H9 (cell line): ENCODE data around the gene CUBN. TPM values are rescaled to one million over a fixed set of nuclear protein-coding genes. Genes with fewer than 3 reads are reported as not detected.

Experiments used
- DNase-seq: peaks from one replicate; pipeline ENCODE4 v3.0.0-alpha.2; 2017
- H2AFZ ChIP-seq: one replicate; pipeline ENCODE4 v1.6.1; 2013; ENCODE audit warnings: mild to moderate bottlenecking, low read length, control low read depth, moderate library complexity
- H2AK5ac ChIP-seq: 2 replicates; pipeline ENCODE4 v1.6.1; 2013; ENCODE audit warnings: low read length, control low read depth, mixed read lengths; ENCODE audit not compliant: insufficient read length
- H2BK120ac ChIP-seq: one replicate; pipeline ENCODE4 v1.6.1; 2013; ENCODE audit warnings: low read depth, mild to moderate bottlenecking, low read length, control low read depth, inconsistent platforms; ENCODE audit not compliant: poor library complexity, severe bottlenecking
- H2BK12ac ChIP-seq: 2 replicates; pipeline ENCODE4 v1.6.1; 2013; ENCODE audit warnings: low read length, control low read depth, mixed read lengths, low read depth; ENCODE audit not compliant: insufficient read length
- H2BK15ac ChIP-seq: 2 replicates; pipeline ENCODE4 v1.6.1; 2013; ENCODE audit warnings: low read depth, low read length, control low read depth
- H2BK20ac ChIP-seq: one replicate; pipeline ENCODE4 v1.6.1; 2013; ENCODE audit warnings: low read depth, mild to moderate bottlenecking, low read length, control low read depth, inconsistent platforms; ENCODE audit not compliant: poor library complexity, severe bottlenecking
- H2BK5ac ChIP-seq: 2 replicates; pipeline ENCODE4 v1.6.1; 2013; ENCODE audit warnings: low read length, control low read depth, mixed read lengths; ENCODE audit not compliant: insufficient read length
- H3K14ac ChIP-seq: 2 replicates; pipeline ENCODE4 v1.6.1; 2013; ENCODE audit warnings: low read length, control low read depth; ENCODE audit not compliant: insufficient read depth
- H3K18ac ChIP-seq: 2 replicates; pipeline ENCODE4 v1.6.1; 2013; ENCODE audit warnings: low read depth, mild to moderate bottlenecking, mixed read lengths, low read length, control low read depth; ENCODE audit not compliant: insufficient read length
- H3K23ac ChIP-seq: 2 replicates; pipeline ENCODE4 v1.6.1; 2013; ENCODE audit warnings: low read length, control low read depth, mixed read lengths, low read depth; ENCODE audit not compliant: insufficient read length
- H3K23me2 ChIP-seq: 2 replicates; pipeline ENCODE4 v1.6.1; 2013; ENCODE audit warnings: low read depth, mild to moderate bottlenecking, mixed read lengths, low read length, control low read depth; ENCODE audit not compliant: insufficient read length, poor library complexity, severe bottlenecking
- H3K27ac ChIP-seq: 2 replicates; pipeline ENCODE4 v1.5.1; 2013; ENCODE audit warnings: low read length, control low read depth, mixed read lengths, low read depth; ENCODE audit not compliant: insufficient read length
- H3K27me3 ChIP-seq: 2 replicates; pipeline ENCODE4 v1.6.1; 2013; ENCODE audit warnings: low read length, control low read depth, inconsistent platforms; ENCODE audit not compliant: insufficient read depth
- H3K4ac ChIP-seq: 2 replicates; pipeline ENCODE4 v1.6.1; 2013; ENCODE audit warnings: low read depth, mild to moderate bottlenecking, control low read depth, inconsistent platforms, low read length, moderate library complexity
- H3K4me1 ChIP-seq: 2 replicates; pipeline ENCODE4 v1.6.1; 2013; ENCODE audit warnings: low read length, control low read depth, inconsistent platforms; ENCODE audit not compliant: insufficient read depth
- H3K4me2 ChIP-seq: 2 replicates; pipeline ENCODE4 v1.6.1; 2013; ENCODE audit warnings: low read length, control low read depth, mixed read lengths; ENCODE audit not compliant: insufficient read length, insufficient read depth
- H3K56ac ChIP-seq: 2 replicates; pipeline ENCODE4 v1.6.1; 2013; ENCODE audit warnings: low read depth, mild to moderate bottlenecking, mixed read lengths, low read length, control low read depth; ENCODE audit not compliant: insufficient read length
- H3K79me1 ChIP-seq: 2 replicates; pipeline ENCODE4 v1.6.1; 2013; ENCODE audit warnings: low read depth, mild to moderate bottlenecking, moderate library complexity, low read length, control low read depth, inconsistent platforms; ENCODE audit not compliant: insufficient read depth, poor library complexity, severe bottlenecking
- H3K79me2 ChIP-seq: 2 replicates; pipeline ENCODE4 v1.6.1; 2013; ENCODE audit warnings: low read length, control low read depth, inconsistent platforms; ENCODE audit not compliant: insufficient read depth
- H3K9ac ChIP-seq: 2 replicates; pipeline ENCODE4 v1.6.1; 2013; ENCODE audit warnings: low read length, control low read depth, mixed read lengths; ENCODE audit not compliant: insufficient read length; ENCODE audit errors: extremely low read depth
- H3K9me3 ChIP-seq: one replicate; pipeline ENCODE4 v1.6.1; 2013; ENCODE audit warnings: low read depth, low read length, inconsistent platforms; ENCODE audit not compliant: control insufficient read depth
- H3T11ph ChIP-seq: one replicate; pipeline ENCODE4 v1.6.1; 2013; ENCODE audit warnings: mild to moderate bottlenecking, low read length, control low read depth, inconsistent platforms
- H4K20me1 ChIP-seq: one replicate; pipeline ENCODE4 v1.6.1; 2013; ENCODE audit not compliant: control insufficient read depth, insufficient read length, insufficient read depth
- H4K5ac ChIP-seq: 2 replicates; pipeline ENCODE4 v1.6.1; 2013; ENCODE audit warnings: low read depth, mild to moderate bottlenecking, mixed read lengths, low read length, control low read depth; ENCODE audit not compliant: insufficient read length
- H4K8ac ChIP-seq: replicated peaks from 2 replicates; pipeline ENCODE4 v1.6.1; 2013; ENCODE audit warnings: low read length, control low read depth, mixed read lengths, low read depth; ENCODE audit not compliant: insufficient read length
- H4K91ac ChIP-seq: 2 replicates; pipeline ENCODE4 v1.6.1; 2013; ENCODE audit warnings: low read depth, mild to moderate bottlenecking, moderate library complexity, mixed read lengths, low read length, control low read depth; ENCODE audit not compliant: insufficient read length
- H3K27ac Mint-ChIP-seq, 3 experiments: 2 replicates in 2 of 3; 3 replicates in 1 of 3; pipeline ENCODE4 v1.8.0; 2020 to 2021; ENCODE audit warnings: mixed read lengths in 3 of 3, mild to moderate bottlenecking in 1 of 3, moderate library complexity in 1 of 3
- H3K27me3 Mint-ChIP-seq: 2 replicates; pipeline ENCODE4 v1.8.0; 2021; ENCODE audit warnings: low read depth, mild to moderate bottlenecking, moderate library complexity, mixed read lengths
- H3K36me3 Mint-ChIP-seq, 3 experiments: 2 replicates in 2 of 3; 3 replicates in 1 of 3; pipeline ENCODE4 v1.8.0; 2020 to 2021; ENCODE audit warnings: low read depth in 3 of 3, mixed read lengths in 3 of 3; ENCODE audit not compliant: insufficient read depth in 1 of 3
- H3K4me1 Mint-ChIP-seq, 2 experiments: 2 replicates each; pipeline ENCODE4 v1.8.0; 2020; ENCODE audit warnings: mixed read lengths in 2 of 2
- H3K4me3 Mint-ChIP-seq, 2 experiments: 2 replicates in 1 of 2; 3 replicates in 1 of 2; pipeline ENCODE4 v1.8.0; 2020 to 2021; ENCODE audit warnings: mild to moderate bottlenecking in 2 of 2, mixed read lengths in 2 of 2, moderate library complexity in 1 of 2
- H3K9me3 Mint-ChIP-seq, 2 experiments: 2 replicates in 1 of 2; 3 replicates in 1 of 2; pipeline ENCODE4 v1.8.0; 2020; ENCODE audit warnings: mild to moderate bottlenecking in 2 of 2, mixed read lengths in 2 of 2, moderate library complexity in 1 of 2
- CTCF ChIP-seq: fragments of 200-600 bp; sonication (generic); conservative IDR thresholded peaks from 3 replicates; pipeline ENCODE4 v1.8.0; 2021; ENCODE audit warnings: antibody characterized with exemption, mild to moderate bottlenecking
- WGBS: extraction: QIAGEN DNeasy Blood & Tissue Kit; methylation state at CpG from one replicate; pipeline ENCODE4 v1.1.7; 2013; ENCODE audit warnings: missing lambda C conversion rate, low lambda C conversion rate, mixed read lengths; ENCODE audit not compliant: insufficient read length; ENCODE audit errors: extremely low coverage; 5-methylcytosine and 5-hydroxymethylcytosine counted together
- total RNA-seq: library from RNA; stranded (reverse); gene quantifications from 2 replicates; pipeline ENCODE4 v1.2.1, GENCODE V29; 2021

CUBN gene
- total RNA-seq, 1 experiment from 2014 or later = 0.26 TPM

GRCh38 chr10:17037910-17038309 lies 91.7 kb downstream of the CUBN start:
- H3K23me2 ChIP-seq = no peaks in the 10 kb centered on the region
- no peak overlapping the region for H3K4me2 ChIP-seq
- H3K14ac ChIP-seq = no peak overlapping the region
- H3K79me1 ChIP-seq = no peaks in the 10 kb centered on the region
- no peak overlapping the region for H2BK5ac ChIP-seq
- no peak overlapping the region for H3K9ac ChIP-seq
- TF ChIP-seq CTCF = no peak
- H3K27ac ChIP-seq = no peak overlapping the region
- H3T11ph ChIP-seq = no peak overlapping the region
- H2AFZ ChIP-seq = no peak overlapping the region
- Mint-ChIP-seq H3K27me3 (no peaks in the 10 kb centered on the region; the same call in 1 of the 2 replicates), H3K36me3 (no peaks in the 10 kb centered on the region), H3K4me3 (no peak overlapping the region), H3K27ac (no peak overlapping the region), H3K9me3 (no peaks in the 10 kb centered on the region), H3K4me1 (peaks cover 5 to 8% of the 10 kb centered on the region in 2 experiments; a peak in 3 of 4 replicates)
- H2AK5ac ChIP-seq = no peak overlapping the region
- H3K23ac ChIP-seq = no peak overlapping the region
- no peak overlapping the region for H4K5ac ChIP-seq
- no peak overlapping the region for H3K56ac ChIP-seq
- H4K91ac ChIP-seq = no peak overlapping the region
- no peak overlapping the region for H2BK20ac ChIP-seq
- no peak overlapping the region for H2BK15ac ChIP-seq
- H3K79me2 ChIP-seq = no peaks in the 10 kb centered on the region; the same call in 1 of the 2 replicates
- H4K8ac ChIP-seq = no peak overlapping the region
- no CpG with 5 or more reads among the region's 6 CpGs for WGBS
- H4K20me1 ChIP-seq = no peaks in the 10 kb centered on the region
- no peak for DNase-seq
- H3K27me3 ChIP-seq = no peaks in the 10 kb centered on the region
- H3K18ac ChIP-seq = no peak overlapping the region
- no peaks in the 10 kb centered on the region for H3K4me1 ChIP-seq
- no peak overlapping the region for H2BK120ac ChIP-seq
- no peaks in the 10 kb centered on the region for H3K9me3 ChIP-seq
- H3K4ac ChIP-seq = no peak overlapping the region
- no peak overlapping the region for H2BK12ac ChIP-seq
